KMS-11 (cell line): ENCODE data around the gene TNRC6B.

Experiments used
- H2AFZ ChIP-seq: fragments of 200-600 bp; sonication (generic); 2 replicates; pipeline ENCODE4 v1.6.1; 2016; ENCODE audit warnings: antibody characterized with exemption, mixed run types, low read depth
- H3K27ac ChIP-seq: fragments of 200-600 bp; sonication (generic); 2 replicates; pipeline ENCODE4 v1.6.1; 2016; ENCODE audit warnings: mild to moderate bottlenecking, mixed run types
- H3K27me3 ChIP-seq: fragments of 200-600 bp; sonication (generic); 2 replicates; pipeline ENCODE4 v1.6.1; 2017; ENCODE audit warnings: mild to moderate bottlenecking, low read depth, mixed run types, moderate library complexity; ENCODE audit not compliant: insufficient read depth
- H3K36me3 ChIP-seq: fragments of 200-600 bp; sonication (generic); 2 replicates; pipeline ENCODE4 v1.6.1; 2017; ENCODE audit warnings: mild to moderate bottlenecking, mixed run types; ENCODE audit not compliant: insufficient read depth
- H3K4me1 ChIP-seq: fragments of 200-600 bp; sonication (generic); 2 replicates; pipeline ENCODE4 v1.6.1; 2016; ENCODE audit warnings: mild to moderate bottlenecking, low read depth, mixed run types; ENCODE audit not compliant: poor library complexity, severe bottlenecking
- H3K4me2 ChIP-seq: fragments of 200-600 bp; sonication (generic); 2 replicates; pipeline ENCODE4 v1.7.0; 2016; ENCODE audit warnings: mild to moderate bottlenecking, mixed run types
- H3K4me3 ChIP-seq: fragments of 200-600 bp; sonication (generic); IDR thresholded peaks from 2 replicates; pipeline ENCODE4 v1.6.1; 2017; ENCODE audit warnings: low read depth, low read length, mixed read lengths; ENCODE audit not compliant: insufficient read depth
- H3K79me2 ChIP-seq: fragments of 200-600 bp; sonication (generic); 2 replicates; pipeline ENCODE4 v1.6.1; 2016; ENCODE audit warnings: low read depth, mixed run types; ENCODE audit not compliant: insufficient read depth
- H3K9ac ChIP-seq: fragments of 200-600 bp; sonication (generic); 2 replicates; pipeline ENCODE4 v1.6.1; 2016; ENCODE audit warnings: mild to moderate bottlenecking, mixed run types
- H4K20me1 ChIP-seq: fragments of 200-600 bp; sonication (generic); 2 replicates; pipeline ENCODE4 v1.6.1; 2016; ENCODE audit warnings: mild to moderate bottlenecking, mixed run types; ENCODE audit not compliant: insufficient read depth
- TF ChIP-seq, protein P1 (sequence below): fragments of 200-600 bp; sonication (generic); conservative IDR thresholded peaks from 2 replicates; pipeline ENCODE4 v1.6.1; 2017; ENCODE audit warnings: low read depth, mild to moderate bottlenecking, antibody characterized with exemption, low read length, moderate library complexity, mixed read lengths

The TNRC6B gene

DNA sequence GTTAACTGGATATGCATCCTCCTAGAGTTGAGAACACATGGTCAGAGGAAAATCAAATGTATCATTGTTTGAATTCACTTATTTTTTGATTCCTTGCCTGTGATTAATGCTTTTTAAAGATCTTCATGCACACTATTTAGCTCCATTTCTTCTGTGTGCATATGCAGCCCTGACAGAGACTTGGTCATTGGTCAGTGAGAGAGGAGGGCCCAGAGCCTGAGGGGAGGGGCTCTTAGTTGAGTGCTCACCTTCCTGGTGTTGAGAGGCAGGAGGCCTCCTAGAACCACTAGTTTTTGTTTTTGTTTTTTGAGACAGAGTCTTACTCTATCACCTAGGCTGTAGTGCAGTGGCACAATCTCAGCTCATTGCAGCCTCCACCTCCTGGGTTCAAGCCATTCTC lies 48.9 kb downstream of the TNRC6B start:
- no peaks in the 10 kb centered on the region for H3K36me3 ChIP-seq
- TF ChIP-seq, protein P1, sequence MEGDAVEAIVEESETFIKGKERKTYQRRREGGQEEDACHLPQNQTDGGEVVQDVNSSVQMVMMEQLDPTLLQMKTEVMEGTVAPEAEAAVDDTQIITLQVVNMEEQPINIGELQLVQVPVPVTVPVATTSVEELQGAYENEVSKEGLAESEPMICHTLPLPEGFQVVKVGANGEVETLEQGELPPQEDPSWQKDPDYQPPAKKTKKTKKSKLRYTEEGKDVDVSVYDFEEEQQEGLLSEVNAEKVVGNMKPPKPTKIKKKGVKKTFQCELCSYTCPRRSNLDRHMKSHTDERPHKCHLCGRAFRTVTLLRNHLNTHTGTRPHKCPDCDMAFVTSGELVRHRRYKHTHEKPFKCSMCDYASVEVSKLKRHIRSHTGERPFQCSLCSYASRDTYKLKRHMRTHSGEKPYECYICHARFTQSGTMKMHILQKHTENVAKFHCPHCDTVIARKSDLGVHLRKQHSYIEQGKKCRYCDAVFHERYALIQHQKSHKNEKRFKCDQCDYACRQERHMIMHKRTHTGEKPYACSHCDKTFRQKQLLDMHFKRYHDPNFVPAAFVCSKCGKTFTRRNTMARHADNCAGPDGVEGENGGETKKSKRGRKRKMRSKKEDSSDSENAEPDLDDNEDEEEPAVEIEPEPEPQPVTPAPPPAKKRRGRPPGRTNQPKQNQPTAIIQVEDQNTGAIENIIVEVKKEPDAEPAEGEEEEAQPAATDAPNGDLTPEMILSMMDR, result no peak
- H3K79me2 ChIP-seq, result peaks cover 43% of the 10 kb centered on the region; the same call in 1 of the 2 replicates
- H3K4me3 ChIP-seq, result no peak overlapping the region
- no peaks in the 10 kb centered on the region for H3K4me1 ChIP-seq
- H3K4me2 ChIP-seq, result no peak overlapping the region
- no peak overlapping the region for H3K27ac ChIP-seq
- no peak overlapping the region for H3K9ac ChIP-seq
- no peaks in the 10 kb centered on the region for H3K27me3 ChIP-seq
- no peaks in the 10 kb centered on the region for H4K20me1 ChIP-seq
- no peak overlapping the region for H2AFZ ChIP-seq

DNA sequence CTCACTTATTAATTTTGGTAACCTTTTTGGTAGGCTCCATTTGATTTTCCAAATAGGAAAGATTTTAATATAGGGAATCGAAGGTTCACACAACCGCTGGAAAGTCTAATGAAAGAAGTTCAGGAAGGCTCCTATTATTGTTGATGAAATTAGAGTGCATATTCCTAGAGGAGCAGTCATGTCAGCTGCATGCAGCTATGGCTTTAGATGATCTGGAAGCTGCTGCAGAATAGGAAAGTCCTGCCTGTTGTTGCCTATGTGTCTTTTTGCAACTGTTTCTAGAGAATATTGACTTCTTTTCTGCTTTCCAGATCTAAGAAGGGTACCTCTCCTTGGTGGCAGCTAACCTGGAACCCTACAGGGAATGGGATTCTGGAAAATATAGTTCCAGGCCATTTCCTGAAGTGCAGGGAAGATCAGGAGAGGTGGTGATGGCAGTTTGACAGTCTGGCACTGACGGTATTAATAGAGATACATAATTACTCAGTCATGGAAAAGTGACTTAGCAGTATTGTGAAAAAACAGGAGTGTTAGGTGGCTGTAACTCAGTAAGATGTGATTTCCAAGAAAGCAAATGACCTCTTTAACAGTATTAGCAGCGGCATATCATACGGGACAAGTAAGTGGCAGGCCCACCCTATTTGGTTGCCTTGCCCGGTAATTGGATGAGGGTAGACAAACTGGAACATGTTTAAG lies 54.0 kb downstream of the TNRC6B start:
- Histone ChIP-seq H3K4me3 (no peak overlapping the region), H3K4me1 (no peaks in the 10 kb centered on the region), H3K27ac (no peak overlapping the region), H2AFZ (no peak overlapping the region), H3K4me2 (no peak overlapping the region), H3K36me3 (no peaks in the 10 kb centered on the region), H3K79me2 (peaks cover 26% of the 10 kb centered on the region; the same call in 1 of the 2 replicates), H4K20me1 (no peaks in the 10 kb centered on the region; the same call in 1 of the 2 replicates), H3K27me3 (no peaks in the 10 kb centered on the region), H3K9ac (no peak overlapping the region)
- TF ChIP-seq, protein P1, result no peak

DNA sequence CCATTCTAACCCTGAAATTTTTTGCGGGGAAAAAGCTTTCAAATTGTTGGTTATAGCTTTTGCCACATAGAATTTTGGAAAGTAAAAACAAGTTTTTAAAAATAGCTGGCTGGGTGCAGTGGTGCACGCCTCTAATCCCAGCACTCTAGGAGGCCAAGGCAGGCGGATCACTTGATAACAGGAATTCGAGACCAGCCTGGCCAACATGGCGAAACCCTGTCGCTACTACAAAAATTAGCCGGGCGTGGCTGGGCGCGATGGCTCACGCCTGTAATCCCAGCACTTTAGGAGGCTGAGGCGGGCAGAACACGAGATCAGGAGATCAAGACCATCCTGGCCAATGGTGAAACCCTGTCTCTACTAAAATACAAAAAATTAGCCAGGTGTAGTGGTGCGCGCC lies 54.9 kb downstream of the TNRC6B start:
- Histone ChIP-seq H3K36me3 (no peaks in the 10 kb centered on the region), H2AFZ (no peak overlapping the region), H3K4me3 (no peak overlapping the region), H3K79me2 (peaks cover 19% of the 10 kb centered on the region; the same call in 1 of the 2 replicates), H3K27ac (no peak overlapping the region), H3K4me2 (no peak overlapping the region), H3K9ac (no peak overlapping the region), H4K20me1 (no peaks in the 10 kb centered on the region; the same call in 1 of the 2 replicates), H3K27me3 (no peaks in the 10 kb centered on the region), H3K4me1 (peaks cover 1% of the 10 kb centered on the region)
- TF ChIP-seq, protein P1, result no peak

DNA sequence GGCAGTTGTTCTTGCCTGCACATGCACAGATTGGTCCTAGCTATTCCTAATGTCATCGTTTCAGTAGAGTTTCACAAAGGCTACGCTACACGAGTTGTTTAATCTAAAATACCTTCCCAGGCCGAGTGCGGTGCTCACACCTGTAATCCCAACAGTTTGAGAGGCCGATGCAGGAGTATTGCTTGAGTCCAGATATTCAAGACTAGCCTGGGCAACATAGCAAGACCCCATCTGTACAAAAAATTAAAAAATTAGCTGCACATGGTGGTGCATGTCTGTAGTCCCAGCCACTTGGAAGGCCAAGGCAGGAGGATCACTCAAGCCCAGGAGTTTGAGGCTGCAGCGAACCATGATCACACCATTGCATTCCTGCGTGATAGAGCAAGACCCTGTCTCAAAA lies 56.2 kb downstream of the TNRC6B start:
- Histone ChIP-seq H3K4me2 (no peak overlapping the region), H3K27ac (no peak overlapping the region), H3K4me1 (peaks cover 14% of the 10 kb centered on the region), H4K20me1 (no peaks in the 10 kb centered on the region; the same call in 1 of the 2 replicates), H3K27me3 (no peaks in the 10 kb centered on the region), H2AFZ (no peak overlapping the region), H3K4me3 (no peak overlapping the region), H3K79me2 (peaks cover 24% of the 10 kb centered on the region; the same call in 1 of the 2 replicates), H3K9ac (no peak overlapping the region), H3K36me3 (no peaks in the 10 kb centered on the region)
- TF ChIP-seq, protein P1, result no peak
